ENCODE measurements around the gene NMUR2. TPM values are rescaled to one million over a fixed set of nuclear protein-coding genes. Genes with fewer than 3 reads are reported as not detected.

Gene NMUR2
- polyA plus RNA-seq (ENCODE audit: insufficient read length) = 0.15 TPM
- long read RNA-seq, donor 1 = 0 reads
- long read RNA-seq, donor 2 = 0 reads
- long read RNA-seq, donor 3 = 0 reads
- long read RNA-seq, donor 4 = 0 reads
- long read RNA-seq, donor 5 = 0 reads
- long read RNA-seq, donor 6 = 0 reads
- long read RNA-seq, donor 7 = 0 reads
- long read RNA-seq, donor 8 = 0 reads

GRCh38 chr5:152405145-152405544 lies at the start of gene NMUR2:
Gene NMUR2, minus strand, starts transcription at chr5:152405279. Its CDS starts 166 bp downstream, at chr5:152405113.
- peak; percentile 22 for DNase-seq

- DNase-seq = no peak
These were observed 38.9 kb upstream of the NMUR2 start for GRCh38 chr5:152443935-152444334.

GRCh38 chr5:152439791-152440190 lies 34.7 kb upstream of the NMUR2 start:
- DNase-seq = no peak

GRCh38 chr5:152437866-152438265 lies 32.8 kb upstream of the NMUR2 start:
- DNase-seq = no peak

GRCh38 chr5:152427721-152428120 lies 22.6 kb upstream of the NMUR2 start:
- no peak for DNase-seq

- DNase-seq = no peak
These were observed 20.0 kb upstream of the NMUR2 start for GRCh38 chr5:152425083-152425482.

- DNase-seq = no peak
These were observed 19.4 kb upstream of the NMUR2 start for GRCh38 chr5:152424501-152424900.

- DNase-seq = no peak
These were observed 17.0 kb upstream of the NMUR2 start for GRCh38 chr5:152422081-152422480.

GRCh38 chr5:152412129-152412528 lies 7.0 kb upstream of the NMUR2 start:
- DNase-seq = no peak

GRCh38 chr5:152406082-152406481 lies 1.0 kb upstream of the NMUR2 start:
- no peak for DNase-seq

GRCh38 chr5:152404494-152404893 lies 585 bp downstream of the NMUR2 start:
- DNase-seq = no peak

- no peak for DNase-seq
These were observed 2.0 kb downstream of the NMUR2 start for GRCh38 chr5:152403046-152403445.

GRCh38 chr5:152400846-152401245 lies 4.2 kb downstream of the NMUR2 start:
- DNase-seq = no peak

GRCh38 chr5:152397581-152397980 lies 7.5 kb downstream of the NMUR2 start:
- DNase-seq = no peak

- no peak for DNase-seq
These were observed 11.6 kb downstream of the NMUR2 start for GRCh38 chr5:152393441-152393840.

- DNase-seq = no peak
These were observed 15.8 kb downstream of the NMUR2 start for GRCh38 chr5:152389208-152389849.

- DNase-seq = no peak
These were observed 16.5 kb downstream of the NMUR2 start for GRCh38 chr5:152388610-152389009.

- no peak for DNase-seq
These were observed 24.5 kb downstream of the NMUR2 start for GRCh38 chr5:152380415-152381123.

- no peak for DNase-seq
These were observed 25.7 kb downstream of the NMUR2 start for GRCh38 chr5:152379331-152379730.

- DNase-seq = no peak
These were observed 26.3 kb downstream of the NMUR2 start for GRCh38 chr5:152378730-152379129.

- DNase-seq = no peak
These were observed 28.2 kb downstream of the NMUR2 start for GRCh38 chr5:152376886-152377285.

- no peak for DNase-seq
These were observed 30.3 kb downstream of the NMUR2 start for GRCh38 chr5:152374711-152375275.

GRCh38 chr5:152372875-152373274 lies 32.2 kb downstream of the NMUR2 start:
- DNase-seq = no peak
